Trophoblast cell (in vitro differentiated cells and primary cell): ENCODE data around the gene ABI1.
A peak's percentile ranks its signal among the peaks of the same experiment; 100 is the strongest.

Source experiments
- DNase-seq, 2 donors: peaks; one replicate each; pipeline ENCODE4 v3.0.0-alpha.2; 2016
- H2AFZ ChIP-seq: 2 replicates; pipeline ENCODE4 v1.6.1; 2013; ENCODE audit warnings: low read length, moderate library complexity, mild to moderate bottlenecking; ENCODE audit not compliant: insufficient read depth, poor library complexity
- H2AK5ac ChIP-seq: 2 replicates; pipeline ENCODE4 v1.6.1; 2013; ENCODE audit warnings: mild to moderate bottlenecking, low read length
- H2BK120ac ChIP-seq: 2 replicates; pipeline ENCODE4 v1.6.1; 2013; ENCODE audit warnings: low read length, mild to moderate bottlenecking, moderate library complexity; ENCODE audit not compliant: insufficient read depth, poor library complexity
- H2BK12ac ChIP-seq: 2 replicates; pipeline ENCODE4 v1.6.1; 2013; ENCODE audit warnings: mild to moderate bottlenecking, low read length, moderate library complexity
- H2BK5ac ChIP-seq: 2 replicates; pipeline ENCODE4 v1.6.1; 2013; ENCODE audit warnings: low read length, low read depth, moderate library complexity, mild to moderate bottlenecking; ENCODE audit not compliant: poor library complexity
- H3K14ac ChIP-seq: 2 replicates; pipeline ENCODE4 v1.6.1; 2013; ENCODE audit warnings: mild to moderate bottlenecking, low read length
- H3K18ac ChIP-seq: 2 replicates; pipeline ENCODE4 v1.6.1; 2013; ENCODE audit warnings: mild to moderate bottlenecking, low read length
- H3K23ac ChIP-seq: 2 replicates; pipeline ENCODE4 v1.6.1; 2013; ENCODE audit warnings: low read length
- H3K27ac ChIP-seq: 2 replicates; pipeline ENCODE4 v1.5.1; 2013; ENCODE audit warnings: low read depth, mild to moderate bottlenecking, inconsistent platforms, low read length, moderate library complexity
- H3K27me3 ChIP-seq: 2 replicates; pipeline ENCODE4 v1.6.1; 2013; ENCODE audit warnings: inconsistent platforms, mild to moderate bottlenecking, low read length, moderate library complexity; ENCODE audit not compliant: insufficient read depth
- H3K36me3 ChIP-seq, 2 experiments: 1 replicate in 1 of 2; 2 replicates in 1 of 2; pipeline ENCODE4 v1.6.1; 2013; ENCODE audit warnings: low read length in 2 of 2, mild to moderate bottlenecking in 2 of 2, moderate library complexity in 1 of 2; ENCODE audit not compliant: insufficient read depth in 2 of 2, control insufficient read depth in 1 of 2
- H3K4ac ChIP-seq: 2 replicates; pipeline ENCODE4 v1.6.1; 2013; ENCODE audit warnings: low read depth, mild to moderate bottlenecking, low read length, moderate library complexity
- H3K4me1 ChIP-seq, 2 experiments: 1 replicate in 1 of 2; 2 replicates in 1 of 2; pipeline ENCODE4 v1.6.1; 2013; ENCODE audit warnings: low read length in 2 of 2, mild to moderate bottlenecking in 2 of 2, moderate library complexity in 1 of 2; ENCODE audit not compliant: insufficient read depth in 2 of 2, control insufficient read depth in 1 of 2
- H3K4me2 ChIP-seq: 2 replicates; pipeline ENCODE4 v1.6.1; 2013; ENCODE audit warnings: inconsistent platforms, mild to moderate bottlenecking, low read length, moderate library complexity
- H3K4me3 ChIP-seq: 2 replicates; pipeline ENCODE4 v1.5.1; 2013; ENCODE audit warnings: mild to moderate bottlenecking, low read depth, low read length, inconsistent platforms
- H3K79me1 ChIP-seq: one replicate; pipeline ENCODE4 v1.6.1; 2013; ENCODE audit warnings: low read length
- H3K79me2 ChIP-seq: 2 replicates; pipeline ENCODE4 v1.6.1; 2013; ENCODE audit warnings: low read length, mild to moderate bottlenecking; ENCODE audit not compliant: control insufficient read depth, insufficient read depth, poor library complexity
- H3K9ac ChIP-seq: 2 replicates; pipeline ENCODE4 v1.6.1; 2013; ENCODE audit warnings: mild to moderate bottlenecking, low read length
- H3K9me3 ChIP-seq: 2 replicates; pipeline ENCODE4 v1.6.1; 2013; ENCODE audit warnings: low read depth, mild to moderate bottlenecking, control low read depth, inconsistent platforms, low read length; ENCODE audit not compliant: insufficient read depth
- H4K12ac ChIP-seq: 2 replicates; pipeline ENCODE4 v1.6.1; 2013; ENCODE audit warnings: low read depth, mild to moderate bottlenecking, low read length, moderate library complexity
- H4K8ac ChIP-seq: 2 replicates; pipeline ENCODE4 v1.6.1; 2013; ENCODE audit warnings: low read depth, mild to moderate bottlenecking, low read length, moderate library complexity
- H4K91ac ChIP-seq: one replicate; pipeline ENCODE4 v1.6.1; 2013; ENCODE audit warnings: low read depth, mild to moderate bottlenecking, low read length, moderate library complexity
- WGBS: extraction: QIAGEN DNeasy Blood & Tissue Kit; methylation state at CpG from one replicate; pipeline ENCODE4 v1.1.7; 2013; ENCODE audit warnings: missing lambda C conversion rate; ENCODE audit not compliant: insufficient read length, insufficient coverage; ENCODE audit errors: extremely low coverage; 5-methylcytosine and 5-hydroxymethylcytosine counted together

Gene ABI1

DNA sequence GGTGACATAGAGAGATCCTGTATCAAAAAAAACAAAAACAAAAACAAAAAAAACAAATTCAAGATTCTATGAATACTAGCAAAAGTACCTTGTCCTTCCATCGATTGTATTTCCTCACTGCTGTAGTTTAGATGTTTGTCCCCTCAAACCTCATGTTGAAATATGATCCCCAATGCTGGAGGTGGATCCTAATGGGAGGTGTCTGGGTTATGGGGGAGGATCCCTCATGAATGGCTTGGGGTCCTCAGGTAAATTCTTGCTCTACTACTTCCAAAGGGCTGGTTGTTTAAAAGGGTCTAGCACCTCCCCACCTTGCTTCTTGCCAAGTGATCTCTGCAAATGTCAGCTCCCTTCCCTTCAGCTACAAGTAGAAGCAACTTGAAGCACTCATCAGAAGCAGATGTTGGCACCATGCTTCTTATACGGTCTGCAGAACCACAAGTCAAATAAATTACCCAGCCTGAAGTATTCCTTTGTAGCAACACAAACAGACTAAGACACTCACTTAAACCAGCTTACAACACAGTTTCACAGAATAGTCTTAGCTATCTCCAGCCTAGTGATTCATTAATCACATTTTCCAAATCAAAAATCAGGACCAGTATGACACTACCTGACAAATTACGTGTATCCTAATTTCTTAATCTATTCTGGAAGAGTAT, 20.7 kb downstream of the ABI1 start:
- no peak overlapping the region for H2AFZ ChIP-seq

DNA sequence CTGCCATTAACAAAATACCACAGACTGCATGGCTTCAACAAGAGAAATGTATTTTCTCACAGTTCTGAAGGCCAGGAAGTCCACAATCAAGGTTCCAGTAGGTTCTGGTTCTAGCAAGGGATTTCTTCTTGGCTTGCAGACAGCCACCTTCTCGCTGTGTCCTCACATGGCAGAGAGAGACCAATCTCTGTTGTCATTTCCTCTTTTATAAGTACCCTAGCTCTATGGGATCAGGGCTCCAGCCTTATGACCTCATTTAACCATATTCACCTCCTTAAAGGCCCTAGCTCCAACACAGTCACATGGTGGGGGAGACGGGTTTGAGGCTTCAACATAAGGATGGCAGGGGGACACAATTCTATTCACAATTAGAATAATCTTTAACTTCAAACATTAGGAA, 23.6 kb downstream of the ABI1 start:
- Histone ChIP-seq H3K9ac (no peak overlapping the region), H3K14ac (no peak overlapping the region), H3K4me1 (peaks cover 1 to 3% of the 10 kb centered on the region in 2 experiments), H3K79me1 (no peaks in the 10 kb centered on the region), H3K4me2 (no peak overlapping the region), H2BK120ac (no peak overlapping the region), H4K91ac (no peak overlapping the region), H3K27me3 (no peaks in the 10 kb centered on the region), H2AFZ (no peak overlapping the region), H4K8ac (no peak overlapping the region), H2AK5ac (no peak overlapping the region), H4K12ac (no peak overlapping the region), H3K79me2 (peaks cover 8% of the 10 kb centered on the region), H3K23ac (no peak overlapping the region), H3K18ac (no peak overlapping the region), H3K27ac (no peak overlapping the region), H3K4me3 (no peak overlapping the region), H2BK12ac (no peak overlapping the region), H3K9me3 (no peaks in the 10 kb centered on the region), H2BK5ac (no peak overlapping the region), H3K36me3 (peaks cover 0 to 3% of the 10 kb centered on the region in 2 experiments), H3K4ac (peak overlapping the region; percentile 86)
- WGBS, result no CpG with 5 or more reads among the region's 2 CpGs
- DNase-seq, result no peak

More for the DNA sequence above, 20.7 kb downstream of the ABI1 start:
- Histone ChIP-seq H3K9ac (no peak overlapping the region), H3K23ac (peak overlapping the region; percentile 64), H3K4me1 (peaks cover 1 to 3% of the 10 kb centered on the region in 2 experiments), H2BK120ac (no peak overlapping the region), H3K18ac (no peak overlapping the region), H3K4me2 (no peak overlapping the region), H3K9me3 (no peaks in the 10 kb centered on the region), H3K79me2 (peaks cover 9% of the 10 kb centered on the region), H3K14ac (no peak overlapping the region), H4K8ac (no peak overlapping the region), H3K4me3 (no peak overlapping the region), H2BK5ac (no peak overlapping the region), H3K27me3 (no peaks in the 10 kb centered on the region), H3K36me3 (peaks cover 0 to 3% of the 10 kb centered on the region in 2 experiments), H2AK5ac (no peak overlapping the region), H4K12ac (no peak overlapping the region), H3K79me1 (no peaks in the 10 kb centered on the region), H3K27ac (no peak overlapping the region), H2BK12ac (no peak overlapping the region), H3K4ac (peak overlapping the region; percentile 19), H4K91ac (no peak overlapping the region)
- no CpG with 5 or more reads among the region's 3 CpGs for WGBS
- DNase-seq, result no peak

DNA sequence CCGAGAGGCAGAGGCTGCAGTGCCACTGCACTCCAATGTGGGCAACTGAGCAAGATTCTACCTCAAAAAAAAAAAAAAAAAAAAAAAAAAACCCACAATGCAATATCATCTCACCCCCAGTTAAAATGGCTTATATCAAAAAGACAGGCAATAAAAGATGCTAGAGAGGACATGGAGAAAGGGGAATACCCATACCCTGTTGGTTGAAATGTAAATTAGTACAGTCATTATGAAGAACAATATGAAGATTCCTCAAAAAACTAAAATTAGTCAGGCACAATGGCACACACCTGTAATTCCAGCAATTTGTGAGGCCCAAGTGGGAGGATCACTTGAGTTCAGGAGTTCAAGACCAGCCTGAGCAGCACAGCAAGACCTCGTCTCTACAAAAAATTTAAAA, 25.7 kb downstream of the ABI1 start:
- Histone ChIP-seq H3K4ac (peak overlapping the region; percentile 79), H2BK120ac (no peak overlapping the region), H3K4me3 (no peak overlapping the region), H4K8ac (no peak overlapping the region), H2AK5ac (no peak overlapping the region), H3K14ac (no peak overlapping the region), H3K27ac (no peak overlapping the region), H3K9ac (no peak overlapping the region), H3K4me2 (no peak overlapping the region), H3K9me3 (no peaks in the 10 kb centered on the region), H3K79me2 (peaks cover 10% of the 10 kb centered on the region), H3K18ac (no peak overlapping the region), H3K4me1 (peaks cover 0 to 3% of the 10 kb centered on the region in 2 experiments), H4K91ac (no peak overlapping the region), H3K79me1 (no peaks in the 10 kb centered on the region), H3K36me3 (peaks cover 0 to 3% of the 10 kb centered on the region in 2 experiments), H2BK5ac (no peak overlapping the region), H4K12ac (no peak overlapping the region), H2BK12ac (no peak overlapping the region), H3K27me3 (no peaks in the 10 kb centered on the region), H3K23ac (no peak overlapping the region), H2AFZ (no peak overlapping the region)
- WGBS, result no CpG with 5 or more reads among the region's 2 CpGs
- DNase-seq, result no peak

DNA sequence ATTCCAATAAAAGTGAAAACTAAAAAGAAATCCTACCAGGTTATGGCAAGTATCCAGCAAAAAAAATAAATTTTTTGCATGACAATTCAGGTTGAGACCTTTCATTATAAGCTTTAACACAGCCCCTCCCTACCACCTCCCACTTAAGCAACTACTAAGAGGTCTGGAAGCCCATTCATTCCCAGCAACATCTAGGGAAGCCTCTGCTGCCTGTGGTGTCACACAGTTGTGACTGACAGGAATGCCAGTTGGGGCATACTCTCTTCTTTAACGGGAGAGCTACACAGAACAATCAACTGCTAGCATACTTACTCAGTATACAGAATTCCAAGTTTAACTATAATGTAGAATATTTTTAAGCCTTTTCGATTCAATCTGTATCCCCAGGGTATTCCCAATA, 27.8 kb downstream of the ABI1 start:
- H2BK120ac ChIP-seq, result no peak overlapping the region
- H3K23ac ChIP-seq, result no peak overlapping the region
- DNase-seq, result no peak
- H3K18ac ChIP-seq, result no peak overlapping the region
- H3K27ac ChIP-seq, result no peak overlapping the region
- no CpG with 5 or more reads among the region's 2 CpGs for WGBS
- H3K36me3 ChIP-seq, result peaks cover 0 to 3% of the 10 kb centered on the region in 2 experiments
- no peak overlapping the region for H3K9ac ChIP-seq
- H2BK5ac ChIP-seq, result no peak overlapping the region
- H2AK5ac ChIP-seq, result no peak overlapping the region
- H3K14ac ChIP-seq, result no peak overlapping the region
- H3K4me1 ChIP-seq, result peaks cover 0 to 3% of the 10 kb centered on the region in 2 experiments
- H2BK12ac ChIP-seq, result no peak overlapping the region
- no peak overlapping the region for H2AFZ ChIP-seq
- H3K9me3 ChIP-seq, result no peaks in the 10 kb centered on the region
- no peak overlapping the region for H3K4me3 ChIP-seq
- H4K12ac ChIP-seq, result no peak overlapping the region
- no peak overlapping the region for H4K8ac ChIP-seq
- peaks cover 10% of the 10 kb centered on the region for H3K79me2 ChIP-seq
- no peak overlapping the region for H3K4ac ChIP-seq
- H3K79me1 ChIP-seq, result no peaks in the 10 kb centered on the region
- H3K27me3 ChIP-seq, result no peaks in the 10 kb centered on the region
- H3K4me2 ChIP-seq, result no peak overlapping the region
- no peak overlapping the region for H4K91ac ChIP-seq
